NCI-H1436 (cell line): ENCODE measurements around the gene RBL2.
A peak's percentile ranks its signal among the peaks of the same experiment; 100 is the strongest.
"Not testable (repeated sequence)": the region's sequence is repeated elsewhere in the genome, so short reads cannot be mapped to it uniquely, and the experiment has no call there.

Experiments used
- DNase-seq: peaks from one replicate; lab custom pipeline; 2025; lab: John Stamatoyannopoulos, UW

Gene RBL2, protein sequence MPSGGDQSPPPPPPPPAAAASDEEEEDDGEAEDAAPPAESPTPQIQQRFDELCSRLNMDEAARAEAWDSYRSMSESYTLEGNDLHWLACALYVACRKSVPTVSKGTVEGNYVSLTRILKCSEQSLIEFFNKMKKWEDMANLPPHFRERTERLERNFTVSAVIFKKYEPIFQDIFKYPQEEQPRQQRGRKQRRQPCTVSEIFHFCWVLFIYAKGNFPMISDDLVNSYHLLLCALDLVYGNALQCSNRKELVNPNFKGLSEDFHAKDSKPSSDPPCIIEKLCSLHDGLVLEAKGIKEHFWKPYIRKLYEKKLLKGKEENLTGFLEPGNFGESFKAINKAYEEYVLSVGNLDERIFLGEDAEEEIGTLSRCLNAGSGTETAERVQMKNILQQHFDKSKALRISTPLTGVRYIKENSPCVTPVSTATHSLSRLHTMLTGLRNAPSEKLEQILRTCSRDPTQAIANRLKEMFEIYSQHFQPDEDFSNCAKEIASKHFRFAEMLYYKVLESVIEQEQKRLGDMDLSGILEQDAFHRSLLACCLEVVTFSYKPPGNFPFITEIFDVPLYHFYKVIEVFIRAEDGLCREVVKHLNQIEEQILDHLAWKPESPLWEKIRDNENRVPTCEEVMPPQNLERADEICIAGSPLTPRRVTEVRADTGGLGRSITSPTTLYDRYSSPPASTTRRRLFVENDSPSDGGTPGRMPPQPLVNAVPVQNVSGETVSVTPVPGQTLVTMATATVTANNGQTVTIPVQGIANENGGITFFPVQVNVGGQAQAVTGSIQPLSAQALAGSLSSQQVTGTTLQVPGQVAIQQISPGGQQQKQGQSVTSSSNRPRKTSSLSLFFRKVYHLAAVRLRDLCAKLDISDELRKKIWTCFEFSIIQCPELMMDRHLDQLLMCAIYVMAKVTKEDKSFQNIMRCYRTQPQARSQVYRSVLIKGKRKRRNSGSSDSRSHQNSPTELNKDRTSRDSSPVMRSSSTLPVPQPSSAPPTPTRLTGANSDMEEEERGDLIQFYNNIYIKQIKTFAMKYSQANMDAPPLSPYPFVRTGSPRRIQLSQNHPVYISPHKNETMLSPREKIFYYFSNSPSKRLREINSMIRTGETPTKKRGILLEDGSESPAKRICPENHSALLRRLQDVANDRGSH

GRCh38 chr16:53434377-53435065 lies at the start of gene RBL2:
Gene RBL2 (plus strand): TSS chr16:53434471. CDS start chr16:53434557, 86 bp downstream.
- peak; percentile 38 for DNase-seq

DNA sequence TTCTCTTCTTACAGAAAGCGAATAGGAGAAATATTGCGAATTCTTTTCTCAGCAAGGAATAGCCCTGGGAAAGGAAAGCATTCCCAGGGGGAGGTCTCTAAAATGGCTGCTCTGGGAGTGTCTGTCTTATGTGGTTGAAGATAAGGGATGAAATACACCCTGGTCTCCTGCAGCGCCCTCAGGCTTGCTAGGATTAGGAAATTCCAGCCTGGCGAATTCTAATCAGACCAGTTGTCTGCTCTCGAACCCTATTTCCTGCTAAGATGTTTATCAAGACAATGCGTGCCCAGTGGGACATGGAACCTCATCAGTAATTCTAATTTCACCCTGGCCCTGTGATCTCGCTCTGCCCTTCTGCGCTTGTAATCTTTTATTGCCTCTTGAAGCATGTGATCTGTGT lies 49.7 kb upstream of the RBL2 start:
- not testable (repeated sequence) for DNase-seq

DNA sequence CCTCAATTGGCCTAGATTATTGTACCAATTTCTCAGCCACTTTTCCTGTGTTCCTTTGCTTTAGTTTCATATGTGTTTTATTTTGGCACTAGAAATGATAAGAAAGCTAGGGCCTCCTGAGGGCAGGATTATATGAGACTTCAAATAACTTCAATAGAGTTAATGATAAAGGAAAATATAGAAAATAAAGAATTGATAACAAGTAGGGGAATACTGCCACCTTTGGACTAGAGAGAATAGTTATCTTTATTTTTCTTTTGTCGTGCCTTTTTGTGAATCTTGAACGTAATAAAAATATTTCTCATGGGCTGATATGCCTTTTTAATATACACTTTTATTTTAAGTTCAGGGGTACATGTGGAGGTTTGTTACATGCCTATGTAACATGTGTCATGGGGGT lies 29.3 kb upstream of the RBL2 start:
- no peak for DNase-seq

GRCh38 chr16:53412549-53412948 lies 21.7 kb upstream of the RBL2 start:
- DNase-seq = no peak

DNA sequence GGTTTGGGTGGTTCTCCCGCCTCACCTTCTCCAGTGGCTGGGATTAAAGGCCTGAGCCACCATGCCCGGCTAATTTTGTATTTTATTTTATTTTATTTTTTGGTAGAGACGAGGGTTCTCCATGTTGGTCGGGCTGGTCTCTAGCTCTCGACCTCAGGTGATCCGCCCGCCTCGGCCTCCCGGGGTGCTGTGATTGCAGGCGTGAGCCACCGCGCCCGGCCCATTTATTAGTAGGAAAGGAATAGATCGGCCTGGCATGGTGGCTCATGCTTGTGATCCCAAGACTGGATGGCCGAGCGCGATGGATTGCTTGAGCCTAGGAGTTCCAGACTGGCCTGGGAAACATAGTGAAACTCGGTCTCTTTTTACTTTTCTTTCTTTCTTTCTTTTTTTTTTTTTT lies 20.4 kb upstream of the RBL2 start:
- no peak for DNase-seq

DNA sequence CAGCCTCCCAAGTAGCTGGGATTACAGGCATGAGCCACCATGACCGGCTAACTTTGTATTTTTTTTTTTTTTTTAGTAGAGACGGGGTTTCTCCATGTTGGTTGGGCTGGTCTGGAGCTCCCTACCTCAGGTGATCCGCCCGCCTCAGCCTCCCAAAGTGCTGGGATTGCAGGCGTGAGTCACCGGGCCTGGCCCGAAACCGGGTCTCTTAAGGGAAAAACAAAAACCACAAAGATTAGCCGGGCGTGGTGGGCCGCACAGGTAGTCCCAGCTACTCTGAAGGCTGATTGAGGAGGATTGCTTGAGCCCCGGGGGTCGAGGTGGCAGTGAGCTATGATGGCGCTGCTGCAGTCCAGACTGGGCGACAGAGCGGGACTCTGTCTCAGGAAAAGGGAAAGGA lies 19.9 kb upstream of the RBL2 start:
- no peak for DNase-seq

GRCh38 chr16:53415504-53415903 lies 18.8 kb upstream of the RBL2 start:
- peak; percentile 27 for DNase-seq

GRCh38 chr16:53417011-53417410 lies 17.3 kb upstream of the RBL2 start:
- DNase-seq = no peak

GRCh38 chr16:53417976-53418375 lies 16.3 kb upstream of the RBL2 start:
- no peak for DNase-seq

DNA sequence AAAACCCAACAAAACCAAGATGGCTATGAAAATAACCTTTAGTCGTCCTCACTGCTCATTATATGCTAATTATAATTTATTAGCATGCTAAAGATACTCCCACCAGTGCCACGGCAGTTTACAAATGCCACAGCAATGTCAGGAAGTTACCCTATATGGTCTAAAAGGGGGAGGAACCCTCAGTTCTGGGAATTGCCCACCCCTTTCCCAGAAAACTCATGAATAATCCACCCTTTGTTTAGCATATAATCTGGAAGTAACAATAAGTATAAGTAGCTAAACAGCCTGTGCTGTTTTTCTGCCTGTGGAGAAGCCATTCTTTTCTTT lies 14.9 kb upstream of the RBL2 start:
- not testable (repeated sequence) for DNase-seq

- no peak for DNase-seq
These were observed 13.0 kb upstream of the RBL2 start for GRCh38 chr16:53421248-53421647.

DNA sequence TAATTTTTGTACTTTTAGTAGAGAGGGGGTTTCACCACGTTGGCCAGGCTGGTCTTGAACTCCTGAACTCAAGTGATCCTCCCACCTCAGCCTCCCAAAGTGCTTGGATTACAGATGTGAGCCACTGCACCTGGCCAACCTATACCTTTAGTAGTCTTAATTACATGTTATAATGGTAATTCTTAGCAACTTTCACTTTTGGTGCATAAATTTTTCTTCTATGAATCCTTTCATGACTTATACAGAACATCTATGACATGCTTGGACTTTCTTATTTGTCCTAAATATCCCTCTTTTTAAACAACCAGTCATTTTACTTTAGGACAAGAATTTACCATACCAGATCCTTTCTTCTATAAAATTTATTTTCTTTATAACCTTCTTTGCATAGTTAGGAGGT lies 10.3 kb upstream of the RBL2 start:
- not testable (repeated sequence) for DNase-seq

- no peak for DNase-seq
These were observed 5.6 kb upstream of the RBL2 start for GRCh38 chr16:53428681-53429080.

GRCh38 chr16:53429221-53429943 lies 4.9 kb upstream of the RBL2 start:
- DNase-seq = no peak

DNA sequence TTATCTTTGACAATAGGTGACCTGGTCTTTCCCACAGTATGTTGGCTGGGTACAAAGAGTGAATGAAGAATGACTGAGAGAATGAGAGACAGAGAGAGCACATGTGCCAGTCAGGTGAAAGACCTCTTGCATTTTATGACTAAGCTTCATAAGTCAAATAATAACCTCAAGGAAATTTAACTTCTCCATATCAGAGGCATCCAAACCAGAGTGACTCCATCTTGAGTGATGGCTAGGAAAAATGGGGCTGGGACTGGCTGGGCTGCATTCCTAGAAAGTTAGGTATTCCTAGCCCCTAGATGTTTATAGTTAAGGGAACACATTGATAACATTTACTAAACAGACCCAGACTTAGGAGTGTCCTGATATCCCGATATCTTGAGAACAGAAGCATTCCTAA lies 3.9 kb upstream of the RBL2 start:
- no peak for DNase-seq

DNA sequence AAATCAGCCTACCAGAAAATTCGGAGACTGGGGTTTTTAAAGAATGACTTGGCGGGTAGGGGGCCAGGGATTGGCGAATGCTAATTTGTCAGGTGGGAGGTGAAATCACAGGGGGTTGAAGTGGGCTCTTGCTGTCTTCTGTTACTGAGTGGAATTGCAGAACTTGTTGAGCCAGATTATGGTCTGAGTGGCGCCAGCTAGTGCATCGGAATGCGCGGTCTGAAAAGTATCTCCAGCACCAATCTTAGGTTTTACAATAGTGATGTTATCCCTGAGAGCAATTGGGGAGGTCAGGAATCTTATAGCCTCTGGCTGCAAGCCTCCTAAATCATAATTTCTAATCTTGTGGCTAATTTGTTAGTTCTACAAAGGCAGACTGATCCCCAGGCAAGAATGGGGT lies 762 bp upstream of the RBL2 start:
- DNase-seq = no peak

DNA sequence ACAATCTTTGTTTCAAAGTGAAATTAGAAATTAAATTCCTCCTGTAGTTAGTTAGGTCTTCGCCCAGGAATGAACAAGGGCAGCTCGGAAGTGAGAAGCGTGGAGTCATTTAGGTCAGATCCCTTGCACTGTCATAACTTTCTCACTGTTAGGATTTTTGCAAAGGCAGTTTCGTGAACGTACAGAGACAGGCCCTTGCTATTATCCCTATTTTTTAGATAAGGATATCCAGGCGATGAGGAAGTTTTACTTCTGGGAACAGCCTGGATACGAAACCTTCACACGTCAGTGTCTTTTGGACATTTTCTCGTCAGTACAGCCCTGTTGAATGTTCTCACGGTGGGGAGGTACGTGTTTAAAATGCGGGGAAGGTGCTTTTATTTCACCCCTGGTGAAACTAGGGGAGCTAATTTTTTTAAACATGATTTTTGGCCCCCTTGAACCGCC lies 318 bp upstream of the RBL2 start:
- DNase-seq = no peak

DNA sequence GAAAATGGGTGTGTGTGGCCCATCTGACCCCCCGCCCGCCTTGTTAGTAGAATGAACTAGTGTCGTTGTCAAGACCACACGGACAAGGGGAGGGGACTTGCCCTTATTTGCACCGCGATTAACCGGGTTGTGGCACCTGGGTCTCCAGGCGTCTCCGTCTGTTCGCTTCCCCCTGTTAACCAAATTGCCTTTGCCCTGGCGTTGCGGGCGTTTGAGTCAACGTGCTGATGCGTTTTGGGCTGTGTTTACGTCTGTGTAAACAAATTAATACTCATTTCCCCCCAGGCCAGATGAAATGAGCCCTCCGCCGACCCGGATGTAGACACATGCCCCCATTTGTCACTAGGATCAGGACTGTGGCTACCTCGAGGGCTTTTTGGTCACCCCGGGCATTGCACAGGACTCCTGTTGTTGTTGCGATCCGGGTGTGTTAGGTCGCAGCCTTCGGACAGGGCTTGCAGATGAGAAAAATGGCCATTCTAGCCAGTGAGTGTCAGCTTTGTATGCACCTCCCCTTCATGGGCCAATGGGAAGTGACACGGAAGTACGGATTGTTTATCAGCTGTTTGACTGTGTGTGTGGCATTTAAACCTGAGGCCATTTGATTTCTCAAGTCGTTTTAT lies 906 bp downstream of the RBL2 start:
- DNase-seq = peak; percentile 19

DNA sequence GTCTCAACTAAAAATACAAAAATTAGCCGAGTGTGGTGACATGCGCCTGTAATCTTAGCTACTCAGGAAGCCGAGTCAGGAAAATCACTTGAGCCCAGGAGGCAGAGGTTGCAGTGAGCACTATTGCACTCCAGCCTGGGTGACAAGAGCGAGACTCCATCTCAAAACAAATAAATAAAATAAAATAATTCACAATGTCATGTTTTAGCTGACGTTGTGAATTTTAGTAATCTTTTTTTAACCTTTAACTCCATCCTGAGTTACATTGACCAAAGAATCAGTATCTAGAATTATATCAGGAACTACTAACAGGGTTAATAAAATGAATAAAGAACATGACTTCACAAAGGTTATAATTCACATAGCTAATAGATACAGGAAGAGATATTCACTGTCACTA lies 5.9 kb downstream of the RBL2 start:
- DNase-seq = no peak

- no peak for DNase-seq
These were observed 11.3 kb downstream of the RBL2 start for GRCh38 chr16:53445534-53445933.

- DNase-seq = no peak
These were observed 11.8 kb downstream of the RBL2 start for GRCh38 chr16:53446090-53446489.
